T follicular helper cell (primary cell): Measurements from ENCODE around the gene NME3.

Experiments used
- DNase-seq: peaks from one replicate; pipeline ENCODE4 v3.0.0-alpha.2; 2020; ENCODE audit warnings: low read depth

NME3 gene

GRCh38 chr16:1793578-1794220 is 22.4 kb upstream of the NME3 start, which contains the start of gene IGFALS:
Gene IGFALS (minus strand): TSS chr16:1793705. CDS start chr16:1793652, 53 bp downstream.
- no peak for DNase-seq

GRCh38 chr16:1792836-1793577 is 21.7 kb upstream of the NME3 start:
- DNase-seq, result no peak

GRCh38 chr16:1791943-1792812 is 20.8 kb upstream of the NME3 start:
- DNase-seq, result no peak

GRCh38 chr16:1791256-1791942 is 20.1 kb upstream of the NME3 start:
- no peak for DNase-seq

- DNase-seq, result no peak
Measured at GRCh38 chr16:1790611-1791255, 19.4 kb upstream of the NME3 start.

GRCh38 chr16:1790261-1790610 is 18.9 kb upstream of the NME3 start:
- no peak for DNase-seq

GRCh38 chr16:1789643-1790045 is 18.3 kb upstream of the NME3 start:
- no peak for DNase-seq

GRCh38 chr16:1788708-1789100 is 17.4 kb upstream of the NME3 start:
- DNase-seq, result no peak

- no peak for DNase-seq
Measured at GRCh38 chr16:1788095-1788707, 16.9 kb upstream of the NME3 start.

- DNase-seq, result no peak
Measured at GRCh38 chr16:1787322-1788094, 16.2 kb upstream of the NME3 start.

GRCh38 chr16:1787056-1787321 is 15.6 kb upstream of the NME3 start:
- no peak for DNase-seq

GRCh38 chr16:1786242-1787055 is 15.1 kb upstream of the NME3 start:
- no peak for DNase-seq

GRCh38 chr16:1785846-1786170 is 14.5 kb upstream of the NME3 start:
- no peak for DNase-seq

GRCh38 chr16:1784977-1785845 is 13.9 kb upstream of the NME3 start:
- DNase-seq, result no peak

- DNase-seq, result peak; percentile 94
Measured at GRCh38 chr16:1782408-1783264, 11.3 kb upstream of the NME3 start, which contains the start of the genes NUBP2 and SPSB3. Gene NUBP2 (plus strand): TSS chr16:1782960. CDS start chr16:1783021, 61 bp downstream. Gene SPSB3 (minus strand): TSS chr16:1782571. CDS start chr16:1781483, 1,088 bp downstream.

- peak; percentile 25 for DNase-seq
Measured at GRCh38 chr16:1781758-1782407, 10.5 kb upstream of the NME3 start.

- no peak for DNase-seq
Measured at GRCh38 chr16:1781254-1781653, 9.9 kb upstream of the NME3 start.
